Astrocyte of the spinal cord (primary cell): ENCODE measurements around the gene RFX7.

ENCODE experiments used
- DNase-seq: peaks from one replicate; pipeline ENCODE4 v3.0.0; 2011; ENCODE audit warnings: low read depth, low spot score
- H3K4me3 ChIP-seq: 2 replicates; pipeline ENCODE4 v1.5.1; 2011; ENCODE audit warnings: low read depth, mild to moderate bottlenecking, low read length, moderate library complexity
- in situ Hi-C: cut with HindIII; loops from 2 replicates; pipeline ENCODE4 v1.10.0; 2017; ENCODE audit warnings: low sequenced_read_pairs
- TF ChIP-seq, protein P1 (sequence below): IDR thresholded peaks from 2 replicates; pipeline ENCODE4 v1.5.1; 2012; ENCODE audit warnings: low read depth, mild to moderate bottlenecking, low read length, inconsistent platforms

The RFX7 gene

DNA sequence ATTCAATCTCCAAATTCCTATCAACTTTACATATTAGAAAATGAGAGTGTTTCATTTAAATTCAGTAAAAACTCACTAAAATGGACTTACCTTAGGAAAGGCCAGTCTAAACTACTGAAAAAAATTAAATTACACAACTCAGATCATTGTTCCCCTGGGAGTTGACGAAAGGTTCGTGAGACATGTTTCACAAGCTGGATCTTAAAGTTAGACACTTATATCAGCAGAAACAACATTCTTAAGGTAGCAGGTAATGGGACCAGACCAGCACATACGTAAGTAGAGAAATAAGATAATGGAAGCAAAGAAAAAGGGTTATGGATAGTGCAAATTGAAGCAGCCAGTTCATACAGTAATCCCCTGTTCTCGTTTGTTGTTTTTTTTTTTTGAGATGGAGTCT, 8.9 kb downstream of the RFX7 start:
- TF ChIP-seq, protein P1, sequence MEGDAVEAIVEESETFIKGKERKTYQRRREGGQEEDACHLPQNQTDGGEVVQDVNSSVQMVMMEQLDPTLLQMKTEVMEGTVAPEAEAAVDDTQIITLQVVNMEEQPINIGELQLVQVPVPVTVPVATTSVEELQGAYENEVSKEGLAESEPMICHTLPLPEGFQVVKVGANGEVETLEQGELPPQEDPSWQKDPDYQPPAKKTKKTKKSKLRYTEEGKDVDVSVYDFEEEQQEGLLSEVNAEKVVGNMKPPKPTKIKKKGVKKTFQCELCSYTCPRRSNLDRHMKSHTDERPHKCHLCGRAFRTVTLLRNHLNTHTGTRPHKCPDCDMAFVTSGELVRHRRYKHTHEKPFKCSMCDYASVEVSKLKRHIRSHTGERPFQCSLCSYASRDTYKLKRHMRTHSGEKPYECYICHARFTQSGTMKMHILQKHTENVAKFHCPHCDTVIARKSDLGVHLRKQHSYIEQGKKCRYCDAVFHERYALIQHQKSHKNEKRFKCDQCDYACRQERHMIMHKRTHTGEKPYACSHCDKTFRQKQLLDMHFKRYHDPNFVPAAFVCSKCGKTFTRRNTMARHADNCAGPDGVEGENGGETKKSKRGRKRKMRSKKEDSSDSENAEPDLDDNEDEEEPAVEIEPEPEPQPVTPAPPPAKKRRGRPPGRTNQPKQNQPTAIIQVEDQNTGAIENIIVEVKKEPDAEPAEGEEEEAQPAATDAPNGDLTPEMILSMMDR, result no peak
- DNase-seq, result no peak
- H3K4me3 ChIP-seq, result no peak overlapping the region
- in situ Hi-C loops, result no loop called here

DNA sequence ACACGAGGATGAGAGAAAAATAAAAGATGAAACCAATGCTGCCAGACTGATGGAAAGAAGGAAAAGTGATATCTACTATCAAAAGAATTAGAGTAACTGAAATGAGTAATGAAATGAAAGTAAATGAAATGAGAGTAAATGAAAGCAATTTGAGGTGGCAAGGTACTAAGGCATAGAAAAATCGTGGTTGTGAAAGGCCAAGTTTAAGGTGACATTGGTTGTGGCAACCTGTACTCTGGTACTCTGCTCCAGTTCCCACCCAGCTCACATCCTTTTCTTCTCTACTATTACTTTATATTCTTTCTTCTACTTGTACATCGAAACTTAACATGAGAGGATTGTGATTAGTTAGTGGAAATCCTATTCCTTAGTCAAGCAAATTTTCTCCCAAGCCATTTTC, 10.1 kb downstream of the RFX7 start:
- in situ Hi-C loops, result no loop called here
- TF ChIP-seq, protein P1, result no peak
- H3K4me3 ChIP-seq, result no peak overlapping the region

DNA sequence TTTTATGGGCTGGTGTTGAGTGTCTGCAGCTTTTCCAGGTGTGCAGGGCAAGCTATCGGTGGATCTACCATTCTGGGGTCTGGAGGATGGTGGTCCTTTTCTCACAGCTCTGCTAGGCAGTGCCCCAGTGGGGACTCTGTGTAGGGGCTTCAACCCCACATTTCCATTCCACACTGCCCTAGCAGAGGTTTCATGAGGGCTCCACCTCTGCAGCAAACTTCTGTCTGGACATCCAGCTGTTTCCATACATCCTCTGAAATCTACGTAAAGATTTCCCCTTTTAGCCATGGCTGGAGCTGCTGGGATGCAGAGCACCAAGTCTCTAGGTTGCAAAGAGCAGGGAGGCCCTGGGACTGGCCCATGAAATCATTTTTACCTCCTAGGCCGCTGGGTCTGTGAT, 11.6 kb downstream of the RFX7 start:
- H3K4me3 ChIP-seq, result no peak overlapping the region
- no peak for DNase-seq
- in situ Hi-C loops, result no loop called here
- TF ChIP-seq, protein P1, result no peak

More for the DNA sequence above, 10.1 kb downstream of the RFX7 start:
- DNase-seq, result no peak

GRCh38 chr15:56228854-56229253, 14.8 kb downstream of the RFX7 start:
- no peak overlapping the region for H3K4me3 ChIP-seq
- in situ Hi-C loops, result no loop called here

GRCh38 chr15:56228352-56228751, 15.3 kb downstream of the RFX7 start:
- in situ Hi-C loops, result no loop called here
- DNase-seq, result no peak
- H3K4me3 ChIP-seq, result no peak overlapping the region
- TF ChIP-seq, protein P1, result no peak

More at GRCh38 chr15:56228854-56229253, 14.8 kb downstream of the RFX7 start:
- TF ChIP-seq, protein P1, result no peak
- no peak for DNase-seq

DNA sequence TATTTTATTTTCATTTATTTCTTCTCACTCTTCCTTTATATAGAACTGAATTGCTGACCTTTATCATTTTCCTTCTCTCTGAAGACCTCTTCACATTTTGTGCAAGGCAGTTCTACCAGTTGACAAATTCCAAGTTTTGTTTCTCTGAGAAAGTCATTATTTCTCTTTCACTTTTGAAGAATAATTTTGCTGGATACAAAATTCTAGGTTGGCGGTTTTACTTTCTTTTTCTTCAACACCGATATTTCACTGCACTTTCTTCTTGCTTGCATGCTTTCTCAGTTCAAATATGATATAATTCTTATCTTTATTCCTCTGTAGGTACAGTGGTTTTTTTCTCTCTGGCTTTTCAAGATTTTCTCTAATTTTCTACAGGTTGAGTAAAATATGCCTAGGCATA, 15.9 kb downstream of the RFX7 start:
- DNase-seq, result no peak
- TF ChIP-seq, protein P1, result no peak
- no peak overlapping the region for H3K4me3 ChIP-seq
- in situ Hi-C loops, result no loop called here

DNA sequence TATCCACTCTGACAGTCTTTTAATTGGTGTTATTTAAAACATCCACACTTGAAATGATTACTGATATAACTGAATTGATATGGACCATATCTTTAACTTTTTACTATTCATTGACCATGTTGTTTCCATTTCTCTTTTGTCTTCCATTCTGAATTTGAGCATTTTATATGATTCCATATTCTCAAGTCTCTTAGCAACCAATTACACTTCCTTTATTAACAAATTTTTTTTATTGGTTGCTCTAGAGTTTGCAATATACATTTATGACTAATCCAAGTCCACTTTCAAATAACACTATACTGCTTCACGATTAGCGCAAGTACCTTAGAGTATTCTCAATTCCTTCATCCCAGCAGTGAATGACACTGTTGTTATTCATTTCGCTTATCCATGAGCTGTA, 16.4 kb downstream of the RFX7 start:
- DNase-seq, result no peak
- TF ChIP-seq, protein P1, result no peak
- in situ Hi-C loops, result no loop called here
- H3K4me3 ChIP-seq, result no peak overlapping the region
